HTERT RPE-1 (cell line): Measurements from ENCODE around the gene IL1RAPL2.
"Not testable (repeated sequence)": the region's sequence is repeated elsewhere in the genome, so short reads cannot be mapped to it uniquely, and the experiment has no call there.

Experiments used
- in situ Hi-C: fragments of 300-500 bp; cut with MboI; formaldehyde crosslinking; loops from 4 replicates; pipeline ENCODE4 v1.14.3; 2020; ENCODE audit warnings: low sequenced_read_pairs

The IL1RAPL2 gene

DNA sequence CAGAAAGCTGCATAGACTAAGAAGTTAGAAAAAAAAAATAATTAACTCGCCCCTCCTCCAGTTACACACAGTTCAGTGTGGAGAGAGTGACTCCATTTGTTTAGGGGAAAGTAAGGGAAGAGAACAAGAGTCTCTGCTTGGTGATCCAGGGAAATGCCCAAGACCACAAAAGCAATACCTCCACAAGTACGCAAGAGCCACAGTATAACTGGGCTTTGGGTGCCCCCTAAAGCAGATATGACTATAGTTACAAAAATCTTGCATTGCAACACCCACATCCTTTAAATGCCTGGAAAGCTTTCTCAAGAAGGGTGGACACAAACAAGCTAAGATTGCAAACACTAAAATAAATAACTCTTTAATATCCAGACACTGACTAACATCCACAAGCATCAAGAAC is 1092.1 kb downstream of the IL1RAPL2 start:
- in situ Hi-C loops = no loop called here

DNA sequence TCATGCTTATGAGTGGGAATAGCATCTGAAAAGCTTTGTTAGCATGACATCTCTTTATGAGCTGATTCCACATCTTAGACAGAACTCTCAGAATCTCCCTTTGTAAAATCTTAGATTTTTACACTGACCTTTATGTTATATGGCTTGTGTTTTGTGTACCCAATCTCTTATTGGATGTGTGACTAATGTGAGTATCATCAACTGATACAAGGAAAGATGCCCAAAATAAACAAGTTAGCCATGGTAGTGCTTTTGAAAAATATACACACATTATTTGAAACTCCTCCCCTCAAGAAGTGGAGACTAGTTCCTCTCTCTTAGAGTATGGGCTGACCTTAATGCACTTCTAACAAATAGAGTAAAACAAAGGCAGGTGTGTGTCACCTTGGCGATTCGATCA is 1096.2 kb downstream of the IL1RAPL2 start:
- in situ Hi-C loops = no loop called here

DNA sequence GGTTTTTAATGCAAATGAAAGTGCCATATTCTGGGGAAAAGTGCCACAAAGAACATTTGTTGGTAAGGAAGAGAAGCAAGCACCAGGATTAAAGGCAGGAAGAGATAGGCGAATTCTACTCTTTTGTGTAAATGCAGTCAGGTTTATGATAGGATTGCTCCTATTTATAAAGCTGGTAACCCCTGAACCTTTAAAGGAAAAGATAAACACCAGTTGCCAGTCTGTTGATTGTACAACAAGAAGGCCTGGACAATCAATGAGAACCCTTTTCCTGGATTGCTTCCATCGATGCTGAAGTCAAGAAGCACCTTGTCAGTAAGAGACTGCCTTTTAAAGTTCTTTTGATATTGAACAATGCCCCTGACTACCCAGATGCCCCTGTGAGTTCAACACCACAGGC is 1098.2 kb downstream of the IL1RAPL2 start:
- in situ Hi-C loops = no loop called here

DNA sequence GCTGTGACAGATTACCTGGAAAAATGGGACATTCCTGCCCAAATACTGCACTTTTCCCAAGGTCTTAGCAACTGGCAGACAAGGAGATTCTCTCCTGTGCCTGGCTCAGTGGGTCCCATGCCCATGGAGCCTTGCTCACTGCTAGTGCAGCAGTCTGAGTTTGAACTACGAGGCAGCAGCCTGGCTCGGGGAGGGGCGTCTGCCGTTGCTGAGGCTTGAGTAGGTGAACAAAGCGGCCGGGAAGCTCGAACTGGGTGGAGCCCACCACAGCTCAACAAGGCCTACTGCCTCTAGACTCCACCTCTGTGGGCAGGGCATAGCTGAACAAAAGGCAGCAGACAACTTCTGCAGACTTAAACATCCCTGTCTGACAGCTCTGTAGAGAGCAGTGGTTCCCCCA is 1118.3 kb downstream of the IL1RAPL2 start:
- in situ Hi-C loops = not testable (repeated sequence)

DNA sequence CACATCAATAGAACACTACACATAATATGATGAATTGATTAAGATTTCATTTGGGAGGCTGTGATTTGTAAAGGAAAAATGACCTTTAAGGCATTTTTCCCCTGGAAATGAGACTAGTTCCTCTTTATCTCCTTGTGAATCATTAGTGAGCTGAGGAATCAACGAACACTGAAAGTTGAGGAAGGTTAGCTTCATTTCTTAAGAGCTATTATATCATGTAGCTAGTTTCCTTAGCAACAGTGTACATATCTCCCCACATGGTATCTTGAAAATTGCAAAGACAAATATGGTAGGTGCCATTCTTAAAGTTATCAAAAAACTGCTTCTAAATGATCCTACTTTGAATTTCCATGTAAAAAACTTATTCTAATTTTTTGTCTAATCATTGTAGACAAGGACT is 1128.8 kb downstream of the IL1RAPL2 start:
- in situ Hi-C loops = no loop called here

DNA sequence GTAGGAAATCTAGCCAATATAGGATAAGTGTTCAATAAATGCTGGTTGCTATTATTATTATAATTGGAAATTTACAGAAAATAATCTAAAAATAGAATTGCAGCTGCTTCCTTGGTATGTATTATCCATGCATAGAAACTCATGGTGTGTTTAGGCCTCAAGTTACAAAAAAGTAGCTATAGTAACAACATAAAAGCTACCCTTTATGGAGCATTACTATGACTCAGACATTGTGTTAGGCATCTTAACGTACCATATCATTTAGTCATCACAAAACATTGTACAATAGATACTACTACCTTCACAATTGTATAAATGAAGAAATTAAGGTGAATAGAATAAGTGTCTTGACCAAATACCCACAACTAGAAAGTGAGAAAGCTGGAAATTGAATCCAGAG is 1129.5 kb downstream of the IL1RAPL2 start:
- in situ Hi-C loops = no loop called here

DNA sequence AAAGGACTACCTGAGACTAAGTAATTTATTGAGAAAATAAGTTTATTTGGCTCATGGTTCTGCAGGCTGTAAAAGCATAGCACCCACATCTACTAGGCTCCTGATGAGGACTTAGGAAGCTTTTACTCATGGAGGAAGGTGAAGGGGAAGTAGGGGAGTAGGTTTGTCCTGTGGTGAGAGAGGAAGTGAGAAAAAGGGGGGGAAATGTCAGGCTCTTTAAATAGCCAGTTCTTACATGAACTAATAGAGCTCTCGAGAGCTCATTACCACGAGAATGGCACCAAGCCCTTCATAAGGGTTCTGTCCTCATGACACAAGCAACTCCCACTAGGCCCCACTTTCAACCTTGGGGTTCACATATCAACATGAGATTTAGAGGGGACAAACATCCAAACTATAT is 1130.9 kb downstream of the IL1RAPL2 start:
- in situ Hi-C loops = no loop called here

DNA sequence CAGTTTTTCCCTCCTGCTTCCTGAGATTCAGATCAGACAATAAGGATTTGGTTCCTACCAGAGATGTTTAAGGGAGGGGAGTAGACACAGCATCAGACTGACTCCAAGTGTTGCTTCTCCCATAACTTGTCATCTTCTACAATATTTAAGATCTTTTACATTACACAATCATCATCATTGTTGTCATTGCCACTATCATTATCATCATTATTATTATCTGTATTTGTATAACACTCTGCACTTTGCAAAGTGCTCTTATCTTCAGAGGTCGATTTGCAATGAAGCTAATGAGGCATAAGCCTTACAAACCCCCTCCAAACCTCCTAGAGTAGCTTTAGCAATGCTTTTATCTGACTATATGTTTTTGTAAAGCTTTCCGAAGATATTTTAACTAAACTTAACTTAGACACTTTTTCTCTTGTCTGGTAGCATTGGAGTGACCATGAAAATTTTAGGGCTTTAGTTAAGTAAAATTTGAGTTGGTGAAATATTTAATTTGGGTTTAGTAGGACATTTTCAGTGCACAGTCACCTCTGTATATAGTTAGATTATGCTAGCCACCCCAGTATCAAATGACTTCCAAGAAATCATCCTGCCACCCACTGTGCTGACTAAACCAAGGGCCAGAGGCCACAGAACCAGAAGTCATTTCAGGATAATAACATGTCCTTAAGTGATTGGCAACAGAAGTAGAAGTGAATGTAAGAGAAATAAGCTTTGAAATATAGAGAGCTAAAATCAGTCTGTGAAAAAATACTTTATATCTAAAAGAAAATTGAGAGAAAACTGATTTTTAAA is 1132.2 kb downstream of the IL1RAPL2 start:
- in situ Hi-C loops = no loop called here

DNA sequence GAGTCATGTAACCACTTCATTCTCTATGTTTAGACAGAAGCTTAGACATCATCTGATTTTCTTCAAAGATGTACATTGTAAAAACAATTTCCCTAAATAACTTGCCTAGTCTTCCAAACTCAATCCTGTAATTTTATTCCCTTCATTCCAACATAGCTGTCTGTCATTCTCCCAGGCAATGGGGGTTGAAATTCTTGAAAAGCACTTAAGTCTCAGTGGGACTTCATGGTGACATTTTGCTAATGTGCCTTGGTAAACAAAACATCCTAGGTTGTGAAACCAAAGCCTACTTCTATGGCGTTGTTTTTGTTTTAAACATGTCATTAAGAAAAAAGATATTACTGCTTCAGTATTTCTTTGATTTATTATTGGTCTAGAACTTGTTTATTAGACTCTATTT is 1134.3 kb downstream of the IL1RAPL2 start:
- in situ Hi-C loops = no loop called here

DNA sequence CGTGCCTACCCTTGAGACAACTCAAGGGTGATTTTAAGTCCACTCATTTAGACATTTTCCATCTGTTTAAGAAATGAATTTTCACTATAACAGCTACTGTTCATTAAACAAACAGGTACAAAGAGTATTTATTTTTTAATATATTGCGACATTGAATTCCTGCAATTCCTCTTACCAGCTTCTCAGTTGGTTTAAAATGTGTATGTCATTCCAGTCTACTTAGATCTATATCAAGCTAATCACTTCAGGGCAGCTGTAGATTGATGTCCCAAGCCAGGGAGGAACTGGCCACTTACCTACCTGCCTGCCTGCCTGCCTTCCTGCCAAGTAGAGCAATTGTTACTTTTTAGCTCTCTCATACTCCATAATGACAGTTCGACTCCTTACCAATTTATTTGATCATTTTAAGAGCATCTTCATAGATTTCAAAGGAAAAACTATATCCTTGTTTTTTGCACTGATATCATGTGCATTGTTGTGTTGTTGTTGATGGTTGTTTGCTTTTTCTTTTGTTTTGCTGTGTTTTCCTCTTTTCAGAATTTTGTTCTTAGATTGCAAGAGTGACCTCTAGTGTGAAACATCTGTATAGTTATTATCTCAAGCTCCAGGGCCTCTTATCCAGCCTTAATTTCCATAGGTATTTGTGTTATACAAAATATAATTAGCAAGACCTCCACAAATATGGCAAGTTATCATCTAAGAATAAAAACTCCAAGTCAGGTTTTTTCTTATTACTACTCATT is 1135.5 kb downstream of the IL1RAPL2 start:
- in situ Hi-C loops = no loop called here

DNA sequence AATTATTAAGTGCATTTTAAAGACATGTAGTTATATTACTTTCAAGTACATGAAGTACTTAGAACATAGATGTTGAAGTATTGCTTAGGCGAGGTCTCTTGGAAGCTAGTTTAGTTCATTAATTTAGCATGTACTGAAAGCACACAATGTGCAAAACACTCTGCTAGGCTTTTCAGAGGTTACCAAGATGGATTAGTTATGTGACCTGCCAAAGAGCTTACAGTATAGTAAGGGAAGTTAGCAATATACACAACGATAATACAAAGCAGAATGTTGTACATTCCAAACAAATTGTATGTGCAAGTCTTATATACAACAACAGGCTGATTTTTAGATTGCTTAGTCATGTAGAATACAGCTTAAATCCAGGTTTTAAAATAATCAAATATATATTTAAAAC is 1137.9 kb downstream of the IL1RAPL2 start:
- in situ Hi-C loops = no loop called here

DNA sequence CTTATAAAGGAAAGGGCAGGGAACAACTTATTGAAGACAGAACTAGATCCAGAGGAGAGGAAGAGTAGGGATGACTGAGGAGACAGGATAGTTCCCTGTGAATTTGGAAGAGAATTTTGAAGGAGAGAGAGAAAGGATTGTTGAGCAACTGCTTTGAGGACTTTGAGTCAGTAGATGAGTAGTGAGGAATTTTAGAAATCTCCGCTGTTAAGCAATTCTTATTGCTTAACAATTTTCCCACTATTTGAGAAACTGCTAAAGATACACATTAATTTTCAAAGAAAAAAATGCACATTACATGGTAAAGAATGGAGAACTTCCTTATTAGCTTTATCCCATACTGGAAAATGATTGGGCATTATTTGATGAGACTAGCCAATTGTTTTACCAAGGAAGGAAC is 1140.0 kb downstream of the IL1RAPL2 start:
- in situ Hi-C loops = no loop called here

DNA sequence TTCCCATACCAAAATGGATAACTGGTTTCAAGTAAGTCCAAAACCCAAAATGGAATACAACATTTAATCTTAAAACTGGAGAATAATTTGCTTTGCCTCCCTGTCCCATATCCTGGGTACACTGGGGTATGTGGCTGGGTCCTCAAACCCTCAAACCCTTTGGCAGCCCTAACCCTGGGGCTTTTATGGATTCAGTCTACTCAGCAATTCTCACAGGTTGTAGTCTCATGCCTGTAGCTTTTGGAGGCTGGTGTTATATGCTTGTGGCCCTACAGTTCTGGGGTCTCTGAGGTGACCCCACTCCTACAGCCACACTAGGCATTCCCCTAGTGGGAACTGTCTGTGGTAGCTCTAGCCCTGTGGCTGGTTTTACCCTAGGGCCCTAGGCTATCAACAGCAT is 1145.8 kb downstream of the IL1RAPL2 start:
- in situ Hi-C loops = no loop called here

DNA sequence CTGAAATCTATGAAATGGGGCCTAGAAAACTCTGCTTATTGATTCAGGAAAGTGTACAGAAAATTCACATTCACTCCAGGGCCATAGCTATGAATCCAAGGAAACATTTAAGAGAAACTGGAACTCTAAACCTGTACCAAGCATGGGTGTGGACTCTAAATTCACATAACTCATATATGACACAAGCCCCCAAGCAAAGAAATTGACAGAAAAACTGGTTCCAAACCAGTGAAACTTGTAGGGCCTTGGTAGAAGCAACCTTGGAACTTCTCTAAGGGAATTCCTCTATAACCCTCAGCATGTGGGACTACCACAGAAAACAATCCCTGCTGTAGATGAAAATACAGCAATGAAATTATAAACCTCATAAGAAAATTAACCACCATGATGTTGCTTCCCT is 1149.7 kb downstream of the IL1RAPL2 start:
- in situ Hi-C loops = no loop called here

DNA sequence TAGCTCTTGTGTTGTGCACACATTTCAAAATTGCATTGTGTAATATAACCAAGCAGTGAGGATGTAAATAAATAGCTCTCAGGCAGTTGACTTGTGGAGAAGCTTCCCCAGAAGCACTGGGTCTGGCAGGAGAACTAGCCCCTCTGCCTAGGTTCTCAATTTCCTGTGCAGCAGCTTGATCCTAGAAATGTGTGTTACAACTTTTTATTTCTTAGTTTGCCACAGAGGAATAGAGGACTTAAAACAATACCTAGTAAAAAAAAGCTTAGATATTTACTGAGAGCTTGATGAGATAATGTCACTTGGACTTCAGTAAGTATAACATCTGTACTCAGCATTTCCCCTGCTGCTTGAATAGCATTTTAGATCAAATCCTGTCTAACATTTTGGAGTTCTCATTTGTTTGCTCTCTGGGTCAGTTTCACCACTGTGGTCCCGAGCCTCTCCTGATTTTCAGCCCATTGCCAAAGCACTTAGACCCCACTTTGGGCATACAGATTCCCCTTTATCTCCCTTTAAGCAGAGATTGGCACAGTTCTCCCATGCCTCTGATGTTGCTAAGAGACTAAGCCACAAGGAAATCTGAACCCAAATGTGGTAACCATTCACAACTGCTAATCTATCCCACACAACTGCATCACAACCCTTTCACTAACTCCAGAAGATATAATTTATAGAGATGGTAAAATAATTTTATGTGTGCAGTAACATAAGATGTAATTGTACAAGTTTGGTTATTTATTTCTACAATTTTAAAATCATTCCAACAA is 1158.2 kb downstream of the IL1RAPL2 start:
- in situ Hi-C loops = no loop called here

DNA sequence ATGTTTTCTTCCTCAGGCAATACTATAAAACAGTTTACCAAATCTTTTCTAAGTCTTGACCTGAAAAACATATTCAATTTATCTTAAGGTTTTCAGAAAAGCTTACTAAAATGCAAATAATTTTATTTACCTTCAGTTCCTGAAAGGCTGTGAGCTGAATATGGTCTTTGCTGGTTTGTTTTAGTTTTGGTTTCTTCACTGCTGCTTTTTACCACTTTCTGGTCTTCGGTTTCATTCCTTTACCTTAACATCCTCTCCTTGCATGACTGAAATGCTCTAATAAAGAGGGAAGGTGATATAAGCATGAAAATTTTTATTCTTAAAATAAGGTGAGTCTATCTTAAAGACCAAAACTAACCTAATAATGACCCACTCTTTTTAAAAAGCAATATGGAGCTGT is 1159.2 kb downstream of the IL1RAPL2 start:
- in situ Hi-C loops = no loop called here

DNA sequence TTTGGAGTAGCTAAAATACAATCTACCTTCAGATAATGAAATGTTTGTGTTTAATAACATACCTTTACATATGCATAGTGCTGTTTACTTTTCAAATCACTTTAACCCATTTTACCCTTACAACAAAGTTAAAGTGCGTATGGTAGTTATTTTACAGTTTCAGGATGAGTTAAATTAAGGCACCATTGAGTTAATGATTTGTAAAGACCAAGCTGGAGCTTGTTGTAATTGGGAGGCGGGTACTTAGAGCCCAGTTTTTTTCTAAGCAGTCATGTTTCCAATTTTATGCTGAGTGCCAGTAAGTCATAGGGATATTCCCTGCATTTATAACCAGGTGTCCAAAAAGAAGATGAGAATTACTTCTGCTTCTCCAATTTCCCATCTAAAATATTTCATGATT is 1172.2 kb downstream of the IL1RAPL2 start:
- in situ Hi-C loops = no loop called here

DNA sequence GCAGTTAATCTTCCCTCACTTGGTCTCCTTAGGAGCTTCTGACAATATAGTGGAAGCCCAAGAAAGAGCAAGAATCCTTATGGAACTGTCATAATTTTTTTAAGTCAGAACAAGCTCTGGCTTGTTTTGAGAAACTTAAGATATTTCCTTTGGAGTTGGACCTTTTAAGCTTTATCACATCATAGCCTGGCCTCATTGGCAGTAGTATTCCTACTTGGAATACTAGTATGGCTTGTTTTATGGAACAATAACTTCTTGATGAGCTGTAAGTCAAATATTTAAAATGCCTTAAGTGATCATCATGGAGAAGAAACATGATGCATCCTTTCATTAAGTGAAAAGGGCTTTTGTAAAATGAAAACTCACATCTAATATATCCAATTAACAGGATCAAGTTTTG is 1178.3 kb downstream of the IL1RAPL2 start:
- in situ Hi-C loops = no loop called here

DNA sequence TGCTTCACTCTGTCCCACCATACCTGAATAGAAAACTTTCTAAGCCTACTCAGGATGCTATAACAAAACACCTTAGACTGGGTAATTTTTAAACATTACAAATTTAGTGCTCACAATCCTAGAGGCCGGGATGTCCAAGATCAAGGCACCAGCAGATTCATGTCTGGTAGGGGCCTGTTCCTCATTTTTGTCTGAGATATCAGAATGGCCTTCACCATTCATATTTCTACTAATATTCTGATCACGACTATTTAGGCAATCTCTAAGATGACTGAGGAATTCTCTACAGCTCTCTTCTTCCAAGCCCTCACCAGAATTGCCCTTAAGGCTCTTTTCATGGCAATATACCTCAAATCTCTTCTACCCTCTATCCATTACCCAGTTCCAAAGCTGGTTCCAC is 1178.9 kb downstream of the IL1RAPL2 start:
- in situ Hi-C loops = no loop called here

DNA sequence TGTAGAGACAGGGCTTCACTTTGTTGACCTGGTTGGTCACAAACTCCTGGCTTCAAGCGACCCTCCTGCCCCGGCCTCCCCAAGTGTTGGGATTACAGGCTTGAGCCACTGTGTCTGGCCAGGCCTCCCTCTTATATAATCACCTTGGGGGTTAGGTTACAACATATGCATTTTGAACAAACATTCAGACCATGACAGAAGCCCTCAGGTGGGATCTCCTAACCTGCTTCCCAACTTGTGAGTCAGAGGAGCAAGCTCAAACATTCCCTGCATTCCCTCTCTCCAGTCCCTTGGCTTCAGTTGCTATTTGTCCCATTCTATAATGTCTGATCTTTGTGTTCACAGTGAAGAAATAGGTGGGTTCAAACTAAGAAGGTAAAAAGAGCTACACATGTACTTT is 1179.9 kb downstream of the IL1RAPL2 start:
- in situ Hi-C loops = no loop called here

DNA sequence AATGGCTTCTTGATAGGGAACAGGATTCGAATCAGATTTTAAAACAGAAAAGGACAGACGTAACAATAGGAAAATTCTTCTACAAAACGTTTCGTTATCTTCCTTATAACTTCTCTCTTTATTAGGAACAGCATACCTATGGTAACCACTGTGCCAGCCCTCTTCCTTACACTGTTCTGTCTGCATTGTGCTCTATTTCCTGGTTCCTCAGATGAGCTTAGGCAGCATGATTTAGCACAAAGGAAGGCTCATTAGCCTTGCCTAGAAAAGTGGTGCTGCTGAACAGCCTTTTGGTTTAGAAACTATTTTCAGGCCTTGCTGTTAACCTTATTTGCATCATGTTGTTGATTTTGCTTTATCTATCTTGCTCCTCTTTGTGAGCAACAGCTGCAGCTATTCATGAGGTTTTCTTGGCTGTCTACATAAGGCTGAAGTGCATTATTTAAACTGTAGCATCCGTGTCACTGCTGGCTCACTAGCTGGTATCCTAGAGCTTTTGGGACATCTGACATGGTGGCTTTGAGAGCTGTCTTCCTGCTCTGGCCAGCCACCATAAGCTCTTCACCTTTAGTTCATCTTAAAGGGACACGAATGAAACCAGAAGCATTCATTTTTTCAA is 1186.4 kb downstream of the IL1RAPL2 start:
- in situ Hi-C loops = no loop called here
